ENCODE results near the gene C20orf173.
"Not testable (repeated sequence)": the region's sequence is repeated elsewhere in the genome, so short reads cannot be mapped to it uniquely, and the experiment has no call there.

C20orf173 gene

GRCh38 chr20:35546127-35546526, 16.7 kb upstream of the C20orf173 start:
- Histone ChIP-seq H3K36me3 (peaks cover 22% of the 10 kb centered on the region), H3K27me3 (no peaks in the 10 kb centered on the region), H3K4me1 (peaks cover 3% of the 10 kb centered on the region), H3K9me3 (no peaks in the 10 kb centered on the region), H3K4me3 (ENCODE audit: low read depth, low read length) (no peak overlapping the region)
- TF ChIP-seq CTCF (IDR thresholded peaks at IDR 0.05; ENCODE audit: low read depth, low read length), result no peak
- DNase-seq, result no peak

GRCh38 chr20:35544941-35545340, 15.5 kb upstream of the C20orf173 start:
- H3K36me3 ChIP-seq, result peaks cover 22% of the 10 kb centered on the region
- not testable (repeated sequence) for DNase-seq; H3K9me3 ChIP-seq; H3K27me3 ChIP-seq; H3K4me1 ChIP-seq; H3K4me3 ChIP-seq (ENCODE audit: low read depth, low read length)

- H3K9me3 ChIP-seq, result no peaks in the 10 kb centered on the region
- no peak for TF ChIP-seq CTCF (IDR thresholded peaks at IDR 0.05; ENCODE audit: low read depth, low read length)
- no peak overlapping the region for H3K4me3 ChIP-seq (ENCODE audit: low read depth, low read length)
- peaks cover 22% of the 10 kb centered on the region for H3K36me3 ChIP-seq
- H3K27me3 ChIP-seq, result no peaks in the 10 kb centered on the region
- DNase-seq, result no peak
- peaks cover 3% of the 10 kb centered on the region for H3K4me1 ChIP-seq
These were observed 15.0 kb upstream of the C20orf173 start for GRCh38 chr20:35544436-35544835.

GRCh38 chr20:35542990-35543389, 13.5 kb upstream of the C20orf173 start:
- H3K4me1 ChIP-seq, result peaks cover 3% of the 10 kb centered on the region
- TF ChIP-seq CTCF (IDR thresholded peaks at IDR 0.05; ENCODE audit: low read depth, low read length), result no peak
- no peaks in the 10 kb centered on the region for H3K27me3 ChIP-seq
- peaks cover 11% of the 10 kb centered on the region for H3K36me3 ChIP-seq
- H3K4me3 ChIP-seq (ENCODE audit: low read depth, low read length), result no peak overlapping the region; the same call in 1 of the 2 replicates
- no peak for DNase-seq
- H3K9me3 ChIP-seq, result no peaks in the 10 kb centered on the region

GRCh38 chr20:35541783-35542662, 12.6 kb upstream of the C20orf173 start, which contains the start of gene ERGIC3:
Gene ERGIC3 (plus strand): TSS chr20:35542078. CDS start chr20:35542098, 20 bp downstream.
- no peak for TF ChIP-seq CTCF (IDR thresholded peaks at IDR 0.05; ENCODE audit: low read depth, low read length)
- Histone ChIP-seq H3K36me3 (peaks cover 11% of the 10 kb centered on the region), H3K4me3 (ENCODE audit: low read depth, low read length) (peak within 1 kb of the TSS; percentile 77), H3K27me3 (no peaks in the 10 kb centered on the region), H3K9me3 (no peaks in the 10 kb centered on the region), H3K4me1 (peaks cover 3% of the 10 kb centered on the region)
- peak; percentile 99 for DNase-seq

GRCh38 chr20:35541118-35541782, 11.8 kb upstream of the C20orf173 start:
- peaks cover 3% of the 10 kb centered on the region for H3K4me1 ChIP-seq
- no peaks in the 10 kb centered on the region for H3K9me3 ChIP-seq
- no peaks in the 10 kb centered on the region for H3K27me3 ChIP-seq
- TF ChIP-seq CTCF (IDR thresholded peaks at IDR 0.05; ENCODE audit: low read depth, low read length), result no peak
- DNase-seq, result no peak
- peak overlapping the region; percentile 77 for H3K4me3 ChIP-seq (ENCODE audit: low read depth, low read length)
- H3K36me3 ChIP-seq, result peaks cover 11% of the 10 kb centered on the region

Measured in BE2C (cell line).